ENCODE data around the gene SKP1. TPM values are rescaled to one million over a fixed set of nuclear protein-coding genes. Genes with fewer than 3 reads are reported as not detected.

The SKP1 gene
- total RNA-seq, 2 experiments from 2014 or later: 284 to 286 TPM

DNA sequence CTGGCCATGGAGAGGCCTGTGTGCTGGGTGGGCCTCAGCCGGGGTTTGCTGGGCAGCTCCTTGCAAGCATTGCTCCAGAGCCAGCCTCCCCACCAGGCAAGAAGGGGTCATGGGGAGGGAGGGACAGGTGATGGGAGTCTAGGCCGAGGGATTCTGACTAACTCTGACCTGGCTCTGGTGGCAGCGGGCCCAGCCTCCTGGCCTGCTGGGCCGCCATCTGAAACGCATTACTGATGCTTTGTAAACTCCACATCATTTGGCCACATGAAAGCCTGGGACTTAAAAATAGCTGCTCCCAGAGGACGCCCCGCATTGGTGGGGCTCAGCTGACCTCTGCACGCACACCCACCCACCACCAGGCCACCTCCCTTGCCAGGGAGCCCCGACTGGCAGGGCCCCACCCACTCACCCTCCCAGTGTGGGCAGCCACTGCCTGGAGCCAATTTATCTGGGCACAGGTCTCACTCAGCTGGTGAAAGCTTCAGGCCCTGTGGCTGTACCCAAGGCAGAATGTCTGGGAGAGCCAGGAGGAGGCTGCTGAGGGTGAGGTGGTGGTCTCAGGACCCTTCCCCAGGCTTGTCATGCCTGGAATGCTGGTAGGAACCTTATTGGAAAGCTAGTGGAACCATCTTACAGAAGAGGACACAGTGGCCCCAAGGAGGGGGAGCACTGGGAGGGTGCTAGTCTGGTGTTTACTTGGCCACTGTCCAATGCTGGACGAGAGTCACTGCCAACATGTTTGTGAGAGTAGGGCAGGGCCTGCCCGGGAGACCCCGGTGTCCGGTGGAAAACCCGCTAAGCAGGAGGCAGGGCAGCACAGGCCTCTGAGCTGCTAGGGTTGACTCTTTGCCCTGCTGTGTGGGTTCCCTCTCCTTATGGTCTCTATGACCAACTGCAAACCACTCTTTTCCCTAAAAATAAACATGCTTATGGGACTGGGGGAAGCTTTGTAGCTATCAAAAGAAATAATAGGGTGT is 51.4 kb downstream of the SKP1 start:
- peaks cover 99% of the 10 kb centered on the region for H3K4me1 Mint-ChIP-seq (ENCODE audit: low read depth)
- H3K4me3 Mint-ChIP-seq: peak overlapping the region; percentile 69
- DNase-seq: peak; percentile 49
- peaks cover 38% of the 10 kb centered on the region for H3K36me3 Mint-ChIP-seq
- H3K9me3 Mint-ChIP-seq: no peaks in the 10 kb centered on the region
- ChIA-PET CTCF (interaction anchor here (0.7 to 17.1 kb wide), 9 partner anchors 8 to 145 kb away, joined by 3 to 253 read pairs (median 8); partner anchors contain the start of gene TCF7), POLR2A (interaction anchor here (0.9 to 5.2 kb wide), 9 partner anchors 9 to 51 kb away, joined by 3 to 37 read pairs (median 5); partner anchors contain the start of gene TCF7)
- intact Hi-C loops (cut with micrococcal nuclease): no loop called here
- no peaks in the 10 kb centered on the region for H3K27me3 Mint-ChIP-seq
- H3K27ac Mint-ChIP-seq: peak overlapping the region; percentile 90

DNA sequence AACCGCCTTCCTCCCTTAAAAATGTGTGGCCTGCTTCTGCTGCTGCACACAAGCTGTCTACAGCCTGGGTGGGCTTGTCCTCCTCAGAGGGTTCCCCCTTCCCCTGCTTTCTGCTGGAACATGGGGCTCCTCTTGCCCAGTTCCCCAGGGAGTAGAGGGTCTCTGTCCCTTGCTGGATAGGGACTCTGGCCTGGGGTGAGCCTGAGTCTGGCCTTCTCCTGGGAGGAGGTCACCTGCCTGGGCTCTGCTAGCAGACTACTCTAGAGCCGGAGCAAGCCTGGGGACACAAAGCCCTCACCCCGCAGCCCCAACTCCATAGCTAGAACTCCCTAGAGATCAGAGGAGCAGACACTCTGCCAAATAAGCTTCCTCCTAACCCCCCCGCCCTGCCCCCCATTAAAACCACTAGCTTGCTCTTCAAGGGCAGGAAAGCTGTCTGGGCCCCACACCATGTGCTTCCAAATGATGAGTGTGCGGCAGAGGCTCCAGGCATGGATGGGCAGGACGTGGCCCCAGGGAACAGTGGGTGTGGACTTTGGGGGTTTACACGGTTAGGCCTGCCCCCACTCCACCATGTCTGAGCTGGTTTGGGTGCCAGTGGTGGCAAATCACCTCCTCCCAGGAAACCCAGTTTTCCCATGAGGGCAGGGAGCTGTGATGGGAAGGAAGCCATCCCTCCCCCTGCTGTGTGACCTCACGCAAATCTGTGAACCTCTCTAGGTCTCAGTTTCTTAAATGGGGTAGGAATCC is 52.3 kb downstream of the SKP1 start:
- POLR2A ChIA-PET: interaction anchor here (1.0 to 5.2 kb wide), 7 partner anchors 8 to 52 kb away, joined by 3 to 37 read pairs (median 5); partner anchors contain the start of gene TCF7
- no peaks in the 10 kb centered on the region for H3K9me3 Mint-ChIP-seq

GRCh38 chr5:134123360-134123759 is 53.4 kb downstream of the SKP1 start:
- Mint-ChIP-seq H3K4me1 (ENCODE audit: low read depth) (peaks cover 98% of the 10 kb centered on the region), H3K27me3 (no peaks in the 10 kb centered on the region), H3K36me3 (peaks cover 43% of the 10 kb centered on the region), H3K4me3 (peak overlapping the region; percentile 13), H3K9me3 (no peaks in the 10 kb centered on the region), H3K27ac (peak overlapping the region; percentile 80)
- ChIA-PET POLR2A (interaction anchor here (1.3 to 5.2 kb wide), 3 partner anchors 10 to 120 kb away, joined by 3 to 37 read pairs (median 6); partner anchors contain the start of gene TCF7), CTCF (interaction anchor here (1.1 to 17.1 kb wide), 6 partner anchors 10 to 84 kb away, joined by 3 to 253 read pairs (median 20); no protein-coding TSS in a partner anchor)
- intact Hi-C loops (cut with micrococcal nuclease): no loop called here
- no peak for DNase-seq

More for the DNA sequence above, 52.3 kb downstream of the SKP1 start:
- peaks cover 99% of the 10 kb centered on the region for H3K4me1 Mint-ChIP-seq (ENCODE audit: low read depth)
- CTCF ChIA-PET: interaction anchor here (0.7 to 17.1 kb wide), 7 partner anchors 9 to 85 kb away, joined by 3 to 253 read pairs (median 13); no protein-coding TSS in a partner anchor
- peak; percentile 60 for DNase-seq
- peak overlapping the region; percentile 90 for H3K27ac Mint-ChIP-seq
- H3K27me3 Mint-ChIP-seq: no peaks in the 10 kb centered on the region
- peaks cover 45% of the 10 kb centered on the region for H3K36me3 Mint-ChIP-seq
- intact Hi-C loops (cut with micrococcal nuclease): no loop called here
- H3K4me3 Mint-ChIP-seq: no peak overlapping the region

GRCh38 chr5:134122530-134122929 is 54.2 kb downstream of the SKP1 start:
- intact Hi-C loops (cut with micrococcal nuclease): no loop called here
- POLR2A ChIA-PET: interaction anchor here (0.6 to 5.2 kb wide), 3 partner anchors 9 to 418 kb away, joined by 3 to 37 read pairs (median 3); partner anchors contain the start of gene TCF7
- Mint-ChIP-seq H3K9me3 (no peaks in the 10 kb centered on the region), H3K27me3 (no peaks in the 10 kb centered on the region), H3K27ac (peak overlapping the region; percentile 72), H3K36me3 (peaks cover 46% of the 10 kb centered on the region), H3K4me3 (peak overlapping the region; percentile 46), H3K4me1 (ENCODE audit: low read depth) (peaks cover 99% of the 10 kb centered on the region)
- DNase-seq: peak; percentile 58
- CTCF ChIA-PET: interaction anchor here (1.7 to 17.1 kb wide), 4 partner anchors 11 to 83 kb away, joined by 8 to 253 read pairs (median 32); no protein-coding TSS in a partner anchor

- Mint-ChIP-seq H3K4me3 (peak overlapping the region; percentile 70), H3K9me3 (no peaks in the 10 kb centered on the region), H3K36me3 (peaks cover 54% of the 10 kb centered on the region), H3K27me3 (no peaks in the 10 kb centered on the region), H3K4me1 (ENCODE audit: low read depth) (peaks cover 92% of the 10 kb centered on the region), H3K27ac (peak overlapping the region; percentile 84)
- ChIA-PET CTCF (interaction anchor here (0.7 to 17.1 kb wide), 6 partner anchors 9 to 800 kb away, joined by 4 to 253 read pairs (median 30); no protein-coding TSS in a partner anchor), POLR2A (interaction anchor here (1.1 kb wide), 1 partner anchor 20 kb away, joined by 5 read pairs; no protein-coding TSS in a partner anchor)
- intact Hi-C loops (cut with micrococcal nuclease): no loop called here
- DNase-seq: no peak
Measured at GRCh38 chr5:134120386-134121138, 56.2 kb downstream of the SKP1 start.

DNA sequence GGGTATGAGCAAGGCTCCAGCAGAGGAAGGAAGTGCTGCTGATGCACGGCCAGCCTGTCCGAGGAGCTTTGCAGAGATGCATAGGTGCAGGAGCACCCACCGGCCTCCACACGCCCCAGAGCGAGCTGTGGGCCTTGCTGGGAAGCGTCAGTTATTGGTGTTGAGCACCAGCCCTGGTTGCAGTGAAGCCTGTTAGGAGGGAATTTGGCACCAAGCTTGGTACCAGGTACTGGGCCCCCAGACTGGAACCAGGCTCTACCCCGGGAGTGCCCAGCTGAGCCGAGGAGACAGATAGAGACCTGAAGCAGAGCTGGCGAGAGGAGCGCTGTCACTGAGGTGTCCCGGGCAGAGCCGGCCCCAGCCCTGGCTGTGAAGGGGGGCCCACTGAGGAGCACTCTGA is 57.0 kb downstream of the SKP1 start:
- Mint-ChIP-seq H3K27me3 (no peaks in the 10 kb centered on the region), H3K27ac (peak overlapping the region; percentile 84), H3K9me3 (no peaks in the 10 kb centered on the region), H3K4me3 (peak overlapping the region; percentile 70), H3K36me3 (peaks cover 52% of the 10 kb centered on the region), H3K4me1 (ENCODE audit: low read depth) (peaks cover 84% of the 10 kb centered on the region)
- intact Hi-C loops (cut with micrococcal nuclease): loop anchor here (5.0 kb wide), 1 partner anchor 108 kb away; the partner anchor contains the start of gene PPP2CA
- POLR2A ChIA-PET: interaction anchor here (1.1 to 1.4 kb wide), 3 partner anchors 19 to 37 kb away, joined by 4 to 6 read pairs (median 5); no protein-coding TSS in a partner anchor
- peak; percentile 54 for DNase-seq
- CTCF ChIA-PET: interaction anchor here (0.5 to 17.1 kb wide), 7 partner anchors 8 to 489 kb away, joined by 3 to 253 read pairs (median 4); no protein-coding TSS in a partner anchor

GRCh38 chr5:134118212-134118835 is 58.4 kb downstream of the SKP1 start:
- Mint-ChIP-seq H3K9me3 (no peaks in the 10 kb centered on the region), H3K4me1 (ENCODE audit: low read depth) (peaks cover 78% of the 10 kb centered on the region), H3K4me3 (peak overlapping the region; percentile 70), H3K36me3 (peaks cover 50% of the 10 kb centered on the region), H3K27ac (peak overlapping the region; percentile 61), H3K27me3 (no peaks in the 10 kb centered on the region)
- ChIA-PET CTCF (interaction anchor here (0.6 to 17.1 kb wide), 7 partner anchors 9 to 92 kb away, joined by 3 to 253 read pairs (median 7); no protein-coding TSS in a partner anchor), POLR2A (interaction anchor here (1.0 to 2.8 kb wide), 7 partner anchors 9 to 36 kb away, joined by 3 to 16 read pairs (median 4); no protein-coding TSS in a partner anchor)
- no peak for DNase-seq
- intact Hi-C loops (cut with micrococcal nuclease): loop anchor here (1.0 to 5.0 kb wide), 2 partner anchors 9 to 109 kb away; partner anchors contain the start of gene PPP2CA

DNA sequence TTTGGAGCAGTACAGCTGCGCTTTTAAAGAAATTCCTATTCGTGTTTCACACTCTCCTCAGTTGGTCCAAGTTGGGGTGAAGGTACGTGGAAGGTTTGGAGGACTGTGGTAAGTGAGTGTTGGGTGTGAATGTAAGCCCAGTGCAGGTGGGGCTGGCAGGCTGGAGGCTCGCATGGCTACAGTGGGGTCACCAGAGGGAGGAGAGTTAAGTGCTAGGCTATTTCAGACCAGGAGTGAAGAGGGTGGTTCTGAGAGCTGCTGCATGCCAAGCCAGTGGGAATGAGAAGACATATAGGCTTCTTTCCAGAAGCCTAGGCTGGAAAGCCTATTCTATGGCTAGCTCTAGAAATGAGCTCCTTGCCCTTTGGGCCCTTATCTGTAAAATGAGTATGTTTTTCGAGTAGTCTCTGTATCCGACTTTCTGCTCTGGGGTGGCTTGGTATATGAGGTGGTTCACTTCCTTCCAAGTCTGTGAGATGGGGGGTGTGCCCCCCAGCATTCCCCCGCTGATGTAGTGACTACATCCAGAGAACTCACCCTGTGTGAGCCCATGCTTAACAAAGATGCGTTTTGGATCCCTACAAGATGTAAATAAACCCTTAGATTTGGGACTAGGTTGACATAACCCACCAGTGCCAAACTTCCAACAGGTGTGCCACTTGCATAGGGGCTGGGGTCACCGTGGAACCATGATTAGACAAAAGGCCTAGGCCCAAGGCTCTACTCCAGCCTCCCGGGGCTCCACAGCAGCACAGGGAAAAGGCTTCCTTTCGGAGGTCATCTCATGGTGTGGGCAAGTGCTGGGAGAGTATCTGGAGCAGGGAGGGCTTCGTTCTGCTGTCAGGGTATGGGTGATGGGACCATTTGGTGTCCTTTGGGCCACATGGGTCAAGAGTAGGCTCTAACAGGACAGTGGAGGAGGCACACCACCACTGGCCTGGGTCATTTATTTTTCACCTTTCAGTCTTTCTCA is 59.7 kb downstream of the SKP1 start:
- peak overlapping the region; percentile 70 for H3K4me3 Mint-ChIP-seq
- POLR2A ChIA-PET: interaction anchor here (1.3 to 2.8 kb wide), 5 partner anchors 8 to 22 kb away, joined by 4 to 16 read pairs (median 7); no protein-coding TSS in a partner anchor
- CTCF ChIA-PET: interaction anchor here (1.7 to 17.1 kb wide), 5 partner anchors 15 to 77 kb away, joined by 7 to 253 read pairs (median 34); no protein-coding TSS in a partner anchor
- H3K36me3 Mint-ChIP-seq: peaks cover 50% of the 10 kb centered on the region
- intact Hi-C loops (cut with micrococcal nuclease): loop anchor here (5.0 kb wide), 1 partner anchor 110 kb away; the partner anchor contains the start of gene PPP2CA
- H3K27ac Mint-ChIP-seq: peak overlapping the region; percentile 60
- DNase-seq: no peak
- H3K27me3 Mint-ChIP-seq: no peaks in the 10 kb centered on the region
- H3K4me1 Mint-ChIP-seq (ENCODE audit: low read depth): peaks cover 76% of the 10 kb centered on the region
- H3K9me3 Mint-ChIP-seq: no peaks in the 10 kb centered on the region

GRCh38 chr5:134116286-134116685 is 60.5 kb downstream of the SKP1 start:
- CTCF ChIA-PET: interaction anchor here (1.7 to 17.1 kb wide), 4 partner anchors 15 to 76 kb away, joined by 7 to 253 read pairs (median 81); no protein-coding TSS in a partner anchor
- H3K4me1 Mint-ChIP-seq (ENCODE audit: low read depth): peaks cover 76% of the 10 kb centered on the region

More at GRCh38 chr5:134116286-134116685, 60.5 kb downstream of the SKP1 start:
- H3K27me3 Mint-ChIP-seq: no peaks in the 10 kb centered on the region
- H3K4me3 Mint-ChIP-seq: peak overlapping the region; percentile 70
- peak overlapping the region; percentile 60 for H3K27ac Mint-ChIP-seq
- H3K36me3 Mint-ChIP-seq: peaks cover 45% of the 10 kb centered on the region
- intact Hi-C loops (cut with micrococcal nuclease): loop anchor here (5.0 kb wide), 1 partner anchor 111 kb away; the partner anchor contains the start of gene PPP2CA
- DNase-seq: no peak
- POLR2A ChIA-PET: interaction anchor here (1.3 to 6.2 kb wide), 5 partner anchors 8 to 21 kb away, joined by 5 to 43 read pairs (median 7); no protein-coding TSS in a partner anchor
- no peaks in the 10 kb centered on the region for H3K9me3 Mint-ChIP-seq

All from activated CD4-positive, alpha-beta memory T cell treated with anti-CD3 and anti-CD28 coated beads for 36 hours (primary cell).